DMS53 (cell line): ENCODE measurements around the gene URAD.
"Not testable (repeated sequence)": the region's sequence is repeated elsewhere in the genome, so short reads cannot be mapped to it uniquely, and the experiment has no call there.

Experiments used
- DNase-seq: peaks from one replicate; lab custom pipeline; 2025; lab: John Stamatoyannopoulos, UW

The URAD gene, protein sequence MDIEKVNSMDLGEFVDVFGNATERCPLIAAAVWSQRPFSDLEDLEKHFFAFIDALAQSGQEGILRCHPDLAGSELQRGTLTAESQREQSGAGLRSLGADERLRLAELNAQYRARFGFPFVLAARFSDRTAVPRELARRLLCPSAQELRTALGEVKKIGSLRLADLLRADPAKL

DNA sequence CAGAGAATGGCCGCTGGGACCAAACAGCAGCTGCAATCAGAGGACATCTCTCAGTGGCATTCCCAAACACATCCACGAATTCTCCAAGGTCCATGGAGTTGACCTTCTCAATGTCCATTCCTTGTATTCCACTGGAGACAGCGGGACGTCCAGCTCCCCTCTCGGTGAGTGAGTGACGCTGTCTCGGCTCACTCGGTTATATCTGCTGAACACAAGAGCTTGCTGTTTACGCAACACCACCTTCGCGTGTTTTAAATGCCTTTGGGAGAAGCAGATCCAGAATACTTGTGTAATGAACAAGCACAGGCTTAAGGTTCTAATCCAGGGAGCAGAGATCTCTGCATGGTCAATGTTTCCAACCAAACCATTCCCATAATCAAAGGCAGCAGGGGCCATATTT, at the start of gene URAD:
URAD (minus strand) TSS at position 174 of the 400 bp plus-strand sequence; CDS start at position 118, 56 bp downstream.
- no peak for DNase-seq

DNA sequence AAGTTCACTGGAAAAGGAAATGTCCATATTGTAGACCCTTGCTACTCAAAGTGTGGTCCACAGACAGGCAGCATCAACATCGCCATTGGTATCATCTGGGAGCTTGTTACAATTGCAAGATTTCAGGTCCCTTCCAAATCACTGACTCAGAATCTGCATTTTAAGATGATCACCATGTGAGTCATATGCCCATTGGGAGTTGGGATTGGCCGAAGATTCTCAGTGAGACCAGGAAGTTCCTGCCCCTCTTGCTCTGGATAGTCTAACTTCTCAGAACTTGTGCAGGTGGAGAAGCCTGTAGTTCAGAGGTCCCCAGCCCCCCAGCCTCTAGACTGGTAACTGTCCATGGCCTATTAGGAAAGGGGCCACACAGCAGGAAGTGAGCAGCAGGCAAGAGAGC, 48.9 kb upstream of the URAD start:
- DNase-seq, result no peak

DNA sequence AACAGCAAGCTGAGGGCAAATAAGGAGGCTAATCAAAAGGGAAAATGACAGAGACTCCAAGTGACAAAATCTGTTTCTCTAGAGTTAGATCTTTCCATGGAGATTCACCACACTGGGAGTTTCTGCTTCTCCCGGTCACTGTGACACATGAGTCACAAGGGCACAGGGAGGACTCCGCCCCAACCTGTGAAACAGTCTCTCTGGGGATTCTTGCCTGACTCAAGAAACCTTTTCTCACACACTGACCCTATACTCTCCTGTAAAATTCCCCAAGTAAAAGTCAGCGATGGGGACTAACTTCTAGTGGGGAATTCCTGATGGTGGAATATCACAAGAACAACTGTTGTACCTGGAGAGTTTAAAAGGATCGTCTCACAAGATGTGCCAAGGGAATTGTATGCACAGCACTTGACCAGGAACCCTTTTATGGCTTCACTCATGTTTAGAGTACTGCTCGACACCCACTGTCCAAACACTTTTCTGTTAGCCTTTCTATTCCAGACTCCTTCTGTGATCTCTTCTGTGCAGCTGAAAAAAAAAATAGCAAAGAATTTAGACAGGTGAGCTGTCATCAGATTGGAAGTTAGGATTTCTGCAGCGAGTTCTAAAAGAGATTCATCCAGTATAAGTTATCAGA, 46.8 kb upstream of the URAD start:
- peak; percentile 87 for DNase-seq

DNA sequence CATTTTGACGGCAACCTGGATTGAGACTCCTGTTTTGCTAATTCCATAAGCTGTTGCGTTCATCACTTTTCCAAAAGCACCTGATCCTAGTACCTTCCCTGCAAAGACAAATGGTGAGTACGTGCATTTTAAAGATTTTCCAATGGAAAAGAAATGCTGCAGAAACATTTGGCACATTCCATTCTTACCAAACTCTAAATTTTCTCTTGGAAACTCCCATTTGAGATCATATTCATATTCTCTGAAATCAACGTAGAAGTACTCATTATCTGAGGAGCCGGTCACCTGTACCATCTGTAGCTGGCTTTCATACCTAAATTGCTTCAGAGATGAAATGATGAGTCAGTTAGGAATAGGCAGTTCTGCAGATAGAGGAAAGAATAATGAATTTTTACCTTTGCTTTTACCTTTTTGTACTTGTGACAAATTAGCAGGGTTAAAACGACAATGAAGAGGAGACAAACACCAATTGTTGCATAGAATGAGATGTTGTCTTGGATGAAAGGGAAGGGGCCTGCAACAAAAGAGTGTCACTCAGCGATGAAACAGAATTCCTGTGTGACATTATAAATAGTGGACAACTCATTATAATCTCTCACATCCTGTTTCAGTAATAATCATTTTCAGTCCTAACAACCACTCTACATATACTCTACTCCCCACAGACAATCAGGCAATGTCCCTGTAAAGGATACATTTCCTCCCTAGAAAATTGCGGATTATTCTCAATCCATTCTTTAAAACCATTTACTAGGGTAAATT, 45.6 kb upstream of the URAD start:
- no peak for DNase-seq

DNA sequence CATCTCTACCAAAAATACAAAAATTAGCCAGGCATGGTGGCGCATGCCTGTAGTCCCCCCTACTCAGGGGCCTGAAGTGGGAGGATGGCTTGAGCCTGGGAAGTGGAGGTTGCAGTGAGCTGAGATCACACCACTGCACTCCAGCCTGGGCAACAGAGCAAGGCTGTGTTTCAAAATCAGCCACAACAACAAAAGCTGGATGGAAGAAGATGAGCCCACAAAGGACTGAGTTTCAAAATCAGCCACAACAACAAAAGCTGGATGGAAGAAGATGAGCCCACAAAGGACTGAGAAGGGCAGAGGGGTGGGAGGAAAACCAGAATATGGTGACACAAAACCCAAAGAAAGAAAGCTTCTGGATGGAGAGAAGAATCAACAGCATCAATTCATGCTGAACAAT, 43.9 kb upstream of the URAD start:
- DNase-seq, result not testable (repeated sequence)

DNA sequence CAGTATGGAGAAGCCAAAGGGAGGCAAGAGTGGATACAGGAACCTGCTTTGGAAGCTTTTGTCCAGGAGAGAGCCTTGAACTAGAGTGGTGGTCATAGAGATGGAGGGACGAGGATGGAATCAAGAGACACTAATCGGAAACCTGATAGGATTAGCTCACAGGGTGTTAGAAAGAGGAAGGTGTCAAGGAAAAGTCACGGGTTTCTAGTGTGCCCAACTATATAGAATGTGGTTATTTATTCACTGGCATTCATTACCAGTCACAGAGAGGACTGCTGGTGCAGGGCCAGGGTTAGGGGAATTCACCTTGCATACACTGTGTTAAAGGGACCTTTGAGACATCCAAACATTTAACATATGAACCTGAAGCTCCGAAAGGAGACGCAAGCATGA, 43.4 kb upstream of the URAD start:
- no peak for DNase-seq

DNA sequence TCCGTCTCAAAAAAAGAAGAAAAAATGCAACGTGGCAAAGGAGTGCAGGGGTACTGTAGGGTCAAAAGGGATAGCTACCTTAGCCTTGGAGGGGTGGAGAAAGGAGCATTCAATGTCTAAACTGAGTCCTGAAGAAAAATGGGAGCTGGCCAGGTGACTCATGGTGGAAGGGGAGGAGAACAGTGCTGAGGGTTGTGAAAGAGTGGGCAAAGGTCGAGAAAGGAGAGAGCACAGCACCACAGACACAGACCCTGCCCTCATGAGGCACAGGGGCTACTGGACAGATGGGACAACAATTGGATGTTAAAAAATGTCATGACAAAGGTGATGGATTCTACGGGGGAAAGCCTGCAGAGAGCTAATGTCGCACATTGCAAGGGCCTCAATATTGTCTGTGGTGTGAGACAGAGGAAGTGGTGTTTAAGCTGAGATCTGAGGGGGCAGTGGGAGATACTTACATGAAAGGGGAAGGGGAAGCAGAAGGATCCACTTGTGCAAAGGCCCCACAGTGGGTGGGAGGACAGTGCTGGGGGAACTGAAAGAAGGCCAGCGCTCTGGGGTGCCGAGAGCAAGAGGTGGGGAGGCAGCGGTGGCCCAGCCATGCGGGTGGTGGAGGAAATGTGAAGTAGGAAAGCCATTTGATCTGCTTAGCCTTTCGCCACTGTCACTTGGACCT, 42.9 kb upstream of the URAD start:
- DNase-seq, result no peak

DNA sequence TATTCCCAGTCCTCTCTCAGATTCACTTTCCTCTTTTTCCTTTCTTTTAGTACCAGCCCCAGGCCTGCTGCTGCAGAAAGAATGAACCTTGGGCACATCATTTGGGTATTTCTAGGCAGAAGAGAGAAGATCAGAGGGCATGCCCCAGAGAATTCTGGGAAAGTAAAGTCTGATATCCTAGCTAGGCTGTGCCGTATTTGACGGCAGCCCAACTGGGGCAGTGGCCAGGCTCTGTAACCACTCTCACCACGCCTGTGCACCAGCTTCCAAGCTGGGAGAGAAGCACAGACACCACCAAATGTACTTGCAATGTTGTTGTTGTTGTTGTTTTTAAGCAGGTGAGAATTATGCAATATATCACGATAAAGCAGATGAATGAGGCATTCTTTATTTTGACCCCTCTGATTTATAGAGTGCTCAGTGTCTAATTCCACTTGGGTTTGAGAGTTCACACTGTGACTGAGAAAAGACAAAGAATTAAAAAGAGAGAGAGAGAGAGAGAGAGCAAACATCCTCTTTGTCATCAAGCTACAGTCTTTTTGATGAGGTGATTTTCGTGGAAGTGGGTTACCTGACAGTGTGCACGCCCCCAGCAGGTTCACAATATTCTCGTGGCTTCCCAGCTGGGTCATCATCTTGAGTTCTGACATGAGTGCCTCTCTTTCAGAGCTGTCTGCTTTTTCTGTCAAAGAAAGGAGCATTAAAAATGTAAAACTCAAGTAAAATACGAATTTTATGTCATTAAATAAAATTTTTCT, 39.3 kb upstream of the URAD start:
- no peak for DNase-seq

DNA sequence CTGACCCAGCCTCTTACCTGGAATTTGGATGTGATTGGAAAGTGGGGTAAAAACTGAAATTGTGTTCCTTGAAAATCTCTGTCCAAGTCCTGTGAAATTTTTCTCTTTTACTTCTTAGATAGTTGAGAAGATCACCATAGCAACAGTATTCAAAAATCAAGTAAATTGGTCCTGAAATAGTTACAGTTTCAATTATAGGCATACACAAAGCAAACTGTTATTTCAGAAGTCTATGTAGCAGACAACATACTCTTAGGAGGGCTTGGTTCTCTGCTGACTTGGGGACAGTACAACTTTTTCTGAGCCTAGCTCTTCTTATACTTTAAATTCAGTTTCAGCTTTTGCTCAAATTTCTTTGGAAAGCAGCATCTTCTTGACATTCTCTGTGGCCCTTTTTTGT, 38.6 kb upstream of the URAD start:
- DNase-seq, result no peak

DNA sequence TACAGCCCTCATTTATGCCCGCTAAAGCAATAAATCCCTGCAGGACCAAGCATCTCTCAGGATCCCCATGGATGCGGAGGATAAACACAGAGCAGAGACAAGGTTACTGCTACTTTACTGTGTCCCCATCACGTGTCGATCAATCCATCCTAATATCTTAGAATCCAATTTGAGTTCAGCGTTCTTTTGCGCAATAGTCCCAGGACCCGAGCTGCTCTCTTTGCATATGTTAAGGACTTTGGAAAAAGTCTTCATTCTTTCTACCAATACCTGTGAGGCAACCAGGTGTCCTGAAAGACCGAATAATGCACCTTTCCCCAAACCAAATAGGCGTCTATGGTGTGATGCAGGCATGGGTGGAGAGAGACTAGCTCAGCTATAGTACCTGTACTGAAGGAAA, 38.0 kb upstream of the URAD start:
- no peak for DNase-seq

DNA sequence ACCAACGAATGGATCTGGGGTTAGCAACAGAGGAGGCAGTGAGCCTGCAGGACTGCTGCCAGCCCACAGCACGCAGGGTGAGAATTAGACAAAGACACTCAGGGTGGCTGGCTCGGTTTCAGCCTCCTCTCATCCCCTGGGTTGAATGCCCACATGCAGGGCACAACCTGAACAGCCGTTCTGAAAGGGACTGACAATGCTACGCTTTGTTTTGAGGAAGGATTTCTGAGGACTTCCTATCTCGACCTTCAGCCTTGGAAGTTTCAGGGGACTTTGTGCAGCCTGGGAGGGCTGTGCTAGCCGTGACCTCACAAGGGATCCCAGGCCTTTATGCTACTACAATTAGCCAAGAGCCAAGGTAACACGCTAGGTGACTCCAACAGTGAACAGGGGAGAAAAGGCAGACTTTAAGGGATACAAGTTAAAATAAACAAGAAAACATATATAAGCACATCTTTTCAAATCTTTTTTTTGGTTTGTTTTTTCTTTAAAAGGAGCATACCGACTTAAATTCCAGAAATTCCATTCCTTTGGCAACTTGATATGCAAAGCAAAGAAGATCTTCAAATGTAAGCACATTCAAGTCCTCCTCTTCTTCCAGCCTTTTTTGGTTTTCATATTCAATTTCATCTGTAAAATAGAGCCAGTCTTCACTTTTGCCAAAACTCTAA, 34.5 kb upstream of the URAD start:
- DNase-seq, result no peak

DNA sequence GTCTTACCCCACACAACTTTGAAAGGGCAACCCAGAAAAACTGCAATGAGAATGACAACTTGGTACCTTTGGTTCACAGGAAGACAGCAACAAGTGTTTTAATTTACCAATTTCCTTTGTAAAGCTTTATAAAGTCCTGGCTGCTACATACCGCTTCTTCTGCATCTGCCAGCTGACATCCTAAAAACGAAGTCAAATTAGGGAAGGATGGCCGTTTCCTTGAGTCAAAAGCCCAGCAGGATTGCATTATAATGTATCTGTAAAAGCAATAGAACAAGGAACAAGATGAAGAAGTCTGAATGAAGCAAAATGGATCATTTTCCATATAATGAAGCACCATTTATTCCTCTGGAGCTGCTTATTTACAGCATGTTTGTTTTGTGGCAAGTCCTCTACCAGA, 25.8 kb upstream of the URAD start:
- DNase-seq, result no peak

DNA sequence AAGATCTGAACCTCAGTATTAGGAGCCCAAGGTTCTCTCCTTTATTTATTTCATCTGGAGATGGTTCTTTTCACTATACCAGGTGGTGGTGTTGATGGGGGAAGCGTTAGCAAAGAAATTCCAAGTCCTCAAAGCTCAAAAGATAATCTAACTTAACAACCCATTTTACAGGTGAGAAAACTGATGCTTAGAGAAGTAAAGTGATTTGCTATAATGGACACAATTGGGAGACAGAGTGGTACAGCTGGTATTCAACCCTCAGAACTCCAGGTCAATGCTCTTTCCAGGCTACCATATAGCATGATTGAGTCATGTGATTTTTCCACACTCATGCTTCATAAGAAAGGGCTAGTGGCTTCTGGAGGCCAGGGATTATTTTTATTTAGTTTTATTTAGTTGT, 25.0 kb upstream of the URAD start:
- DNase-seq, result no peak

DNA sequence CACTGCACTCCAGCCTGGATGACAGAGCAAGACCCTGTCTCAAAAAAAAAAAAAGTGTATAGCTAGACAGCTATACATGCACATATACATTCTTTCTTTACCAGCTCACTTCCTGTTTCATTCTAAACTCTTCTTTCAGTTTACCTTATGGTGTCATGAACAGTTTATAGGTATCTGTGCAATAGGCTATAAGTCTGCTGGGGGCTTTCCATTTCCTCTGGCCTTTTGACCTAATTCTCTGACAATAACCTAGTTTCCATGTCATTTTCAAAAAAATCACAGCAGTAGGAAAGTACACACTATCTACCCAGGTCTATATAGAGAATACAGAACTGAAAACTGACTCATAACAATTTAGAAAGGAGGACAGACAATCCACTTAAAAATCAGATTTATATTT, 24.4 kb upstream of the URAD start:
- no peak for DNase-seq

DNA sequence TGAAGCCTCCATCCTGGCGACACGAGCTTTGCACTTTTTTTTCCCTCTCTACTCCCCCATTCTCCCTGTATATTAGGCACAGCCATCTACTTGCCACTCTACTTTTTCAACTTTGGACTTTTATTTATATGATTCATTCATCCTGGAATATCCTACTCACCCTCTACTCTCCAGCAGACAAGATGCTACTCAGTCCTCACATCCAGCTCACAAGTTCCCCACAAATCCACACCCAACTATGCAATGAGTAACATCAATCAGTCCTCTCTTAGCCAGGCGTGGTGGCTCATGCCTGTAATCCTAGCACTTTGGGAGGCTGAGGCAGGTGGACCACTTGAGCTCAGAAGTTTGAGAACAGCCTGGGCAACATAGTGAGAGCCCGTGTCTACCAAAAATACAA, 23.9 kb upstream of the URAD start:
- no peak for DNase-seq

DNA sequence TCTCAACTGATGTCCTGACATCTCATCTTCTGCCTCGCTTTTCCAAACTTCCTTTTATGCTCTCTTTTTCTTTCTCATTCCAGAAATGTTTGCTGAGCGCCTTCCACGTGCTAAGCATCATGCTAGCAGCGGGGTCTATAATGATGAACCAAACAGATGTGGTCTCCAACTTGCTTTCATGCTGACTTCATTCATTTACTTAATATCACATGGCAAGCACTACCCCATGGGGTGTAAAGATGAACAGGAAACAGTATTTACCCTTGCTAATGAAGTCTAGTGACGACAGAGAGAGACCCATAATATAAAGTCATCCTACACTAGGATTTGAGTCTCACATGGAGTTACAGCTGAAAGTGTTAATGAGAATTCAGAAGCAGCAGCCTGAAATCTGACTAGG, 21.6 kb upstream of the URAD start:
- DNase-seq, result no peak

DNA sequence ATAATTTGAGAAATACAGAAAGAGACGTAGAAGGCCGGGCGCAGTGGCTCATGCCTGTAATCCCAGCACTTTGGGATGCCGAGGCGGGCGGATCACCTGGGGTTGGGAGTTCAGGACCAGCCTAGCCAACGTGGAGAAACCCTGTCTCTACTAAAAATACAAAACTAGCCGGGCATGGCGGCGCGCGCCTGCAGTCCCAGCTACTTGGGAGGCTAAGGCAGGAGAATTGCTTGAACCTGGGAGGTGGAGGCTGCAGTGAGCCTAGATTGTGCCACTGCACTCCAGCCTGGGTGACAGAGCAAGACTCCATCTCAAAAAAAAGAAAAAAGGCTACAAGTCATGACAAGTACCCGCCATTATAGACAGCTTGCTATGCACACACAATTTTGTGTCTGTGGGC, 16.5 kb upstream of the URAD start:
- DNase-seq, result not testable (repeated sequence)

DNA sequence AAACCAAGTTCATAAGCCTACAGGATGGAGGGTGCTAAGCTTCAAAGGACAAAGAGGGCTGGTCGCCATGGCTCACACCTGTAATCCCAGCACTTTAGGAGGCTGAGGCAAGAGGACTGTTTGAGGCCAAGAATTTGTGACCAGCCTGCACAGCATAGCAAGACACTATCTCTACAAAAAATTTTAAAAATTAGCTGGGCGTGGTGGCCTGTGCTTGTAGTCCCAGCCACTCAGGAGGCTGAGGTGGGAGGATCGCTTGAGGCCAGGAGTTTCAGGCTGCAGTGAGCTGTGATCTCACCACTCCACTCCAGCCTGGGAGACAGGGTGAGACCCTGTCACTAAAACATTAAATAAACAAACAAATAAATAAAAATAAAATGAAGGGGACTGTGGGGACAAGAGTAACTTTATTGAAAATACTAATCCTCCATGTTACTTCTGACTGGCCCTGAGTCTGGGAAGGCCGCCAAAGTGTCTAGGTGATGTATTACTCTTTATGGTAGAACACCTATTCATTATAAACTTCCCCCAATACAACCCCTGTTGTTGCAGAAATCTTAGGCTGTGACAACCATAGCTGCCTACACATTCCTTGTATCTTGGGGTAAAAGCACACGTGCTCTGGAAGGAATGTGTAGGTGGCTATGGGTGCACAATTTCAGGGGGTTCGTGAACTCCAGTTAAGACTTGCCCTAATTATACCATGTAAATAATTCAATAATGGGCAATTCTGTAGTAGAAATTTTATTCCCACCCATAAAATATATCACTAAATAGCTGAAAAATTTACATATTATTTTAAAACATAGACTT, 14.6 kb upstream of the URAD start:
- no peak for DNase-seq

DNA sequence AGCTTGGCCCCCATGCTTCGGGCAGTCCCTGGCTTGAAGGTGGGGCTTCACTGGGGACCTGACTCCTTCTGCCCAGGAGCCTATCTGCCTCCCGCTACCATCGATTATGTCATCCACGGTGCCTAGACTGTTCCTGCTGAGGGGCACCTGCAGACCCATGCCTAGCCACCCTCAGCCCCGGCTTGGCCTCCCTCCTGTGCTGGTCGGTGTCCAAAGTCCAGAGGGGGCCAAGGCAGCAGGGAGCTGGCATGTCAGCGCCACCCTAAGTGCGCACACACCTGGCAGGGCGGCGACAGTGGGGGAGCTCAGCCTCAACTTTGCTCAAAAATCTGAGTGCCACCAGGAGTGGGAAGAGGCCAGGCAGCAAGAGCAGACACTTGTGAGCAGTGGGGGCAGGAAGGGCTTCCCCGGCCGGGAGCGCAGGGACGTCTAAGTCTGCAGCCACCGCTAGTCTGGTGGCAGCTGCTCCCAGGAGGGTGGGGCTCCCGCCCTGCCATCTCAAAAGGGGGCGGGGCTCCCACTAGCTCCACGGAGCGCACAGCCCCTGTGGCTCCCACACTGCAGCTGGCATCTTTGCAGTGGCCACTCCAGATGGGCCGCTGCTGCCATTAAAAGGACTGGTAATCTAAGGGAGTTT, 13.5 kb upstream of the URAD start:
- DNase-seq, result peak; percentile 57

DNA sequence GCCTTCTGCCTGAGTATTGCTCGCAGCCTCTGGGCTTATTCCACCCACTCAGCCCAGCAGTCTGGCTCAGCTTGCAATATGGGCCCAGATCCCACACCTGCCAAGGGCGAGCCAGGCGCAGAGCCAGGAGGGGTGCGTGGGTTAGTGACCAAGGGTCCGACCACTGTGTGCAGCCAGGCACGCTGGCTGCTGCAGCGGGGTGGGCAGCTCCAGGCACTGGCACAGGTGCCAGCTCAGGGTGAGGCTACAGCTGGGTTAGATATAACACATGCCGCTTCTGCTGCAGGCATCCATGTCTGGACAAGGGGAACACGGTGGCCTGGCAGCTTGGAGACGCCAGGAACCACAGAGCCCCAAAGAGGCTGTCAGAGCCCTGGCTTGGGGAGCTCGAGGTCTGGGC, 12.6 kb upstream of the URAD start:
- DNase-seq, result no peak
